ENCODE measurements around the gene CSNK1G3.

Gene CSNK1G3

DNA sequence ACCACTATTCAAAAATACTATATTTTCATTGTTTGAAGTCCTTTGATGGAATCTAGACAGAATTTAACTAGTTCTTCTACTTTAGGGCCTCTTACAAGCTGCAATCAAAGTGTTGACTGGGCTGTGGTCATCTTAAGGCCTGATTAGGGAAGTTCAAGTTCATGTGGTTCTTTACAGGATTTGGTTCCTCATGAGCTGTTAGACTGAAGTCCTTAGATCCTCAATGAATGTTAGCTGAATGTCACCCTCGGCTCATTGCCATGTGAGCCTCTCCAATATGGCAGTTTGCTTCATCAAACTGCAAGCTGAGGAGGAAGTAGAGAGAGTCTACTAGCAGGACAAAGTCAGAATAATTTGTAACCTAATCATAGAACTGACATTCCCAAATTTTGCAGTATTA is 135.1 kb downstream of the CSNK1G3 start:
- no peak for DNase-seq (ENCODE audit: low spot score)

DNA sequence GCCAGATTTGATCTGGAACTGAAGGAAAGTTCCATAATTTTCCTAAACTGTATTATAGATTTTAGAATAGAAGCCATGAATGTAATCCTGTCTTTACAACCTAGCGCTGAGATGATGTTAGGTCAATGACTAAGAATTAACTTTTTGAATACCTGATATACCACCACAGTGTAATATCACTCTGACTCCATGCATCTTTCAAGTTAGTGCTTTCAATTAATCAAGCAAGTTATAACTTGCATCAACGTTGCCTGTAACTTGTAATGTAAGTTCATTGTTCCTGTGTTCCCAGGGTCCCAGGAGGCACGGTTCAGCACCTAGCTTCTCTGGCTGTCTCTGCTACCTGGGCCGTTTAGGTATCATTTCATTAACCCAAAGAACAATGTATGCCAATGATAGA is 139.3 kb downstream of the CSNK1G3 start:
- no peak for DNase-seq (ENCODE audit: low spot score)

DNA sequence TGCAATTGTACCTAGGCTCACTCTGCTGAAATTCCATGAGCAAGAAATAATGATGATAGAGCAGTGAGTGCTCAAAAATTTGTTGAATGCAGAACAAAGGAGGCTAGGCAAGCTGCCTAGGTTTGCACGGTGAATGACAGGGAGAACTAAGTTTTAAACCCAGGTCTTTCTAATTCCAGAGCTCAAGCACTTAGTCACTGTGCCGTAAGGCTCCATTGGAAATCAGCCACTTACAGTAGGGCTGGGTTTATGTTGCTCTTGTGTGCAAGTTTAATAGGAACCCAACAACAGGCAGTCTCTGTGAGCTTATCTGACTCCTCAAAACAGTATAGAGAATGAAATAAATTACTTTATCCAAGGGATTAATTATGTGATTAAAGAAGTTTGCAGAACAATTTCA is 147.0 kb downstream of the CSNK1G3 start:
- DNase-seq (ENCODE audit: low spot score) = no peak

DNA sequence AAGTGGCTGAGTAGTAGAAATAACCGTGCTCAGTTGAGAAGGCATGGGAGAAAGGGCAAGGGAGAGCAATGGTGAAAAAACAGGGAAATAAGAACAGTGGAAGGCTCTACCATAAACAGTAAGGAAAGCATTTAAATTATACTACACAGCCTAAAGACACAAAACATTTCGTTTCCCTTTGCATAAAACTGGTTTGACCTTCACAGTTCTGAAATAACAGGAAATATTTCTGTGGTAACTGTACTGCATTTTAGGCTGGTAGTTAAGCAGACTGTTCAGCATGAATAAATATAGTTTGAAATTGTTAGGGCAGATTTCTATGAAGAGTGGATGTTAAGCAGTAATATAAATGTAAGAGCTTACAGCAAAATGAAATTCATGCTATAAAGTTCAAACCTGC is 147.5 kb downstream of the CSNK1G3 start:
- no peak for DNase-seq (ENCODE audit: low spot score)

- no peak for DNase-seq (ENCODE audit: low spot score)
Observed at GRCh38 chr5:123664961-123665360, 153.0 kb downstream of the CSNK1G3 start.

DNA sequence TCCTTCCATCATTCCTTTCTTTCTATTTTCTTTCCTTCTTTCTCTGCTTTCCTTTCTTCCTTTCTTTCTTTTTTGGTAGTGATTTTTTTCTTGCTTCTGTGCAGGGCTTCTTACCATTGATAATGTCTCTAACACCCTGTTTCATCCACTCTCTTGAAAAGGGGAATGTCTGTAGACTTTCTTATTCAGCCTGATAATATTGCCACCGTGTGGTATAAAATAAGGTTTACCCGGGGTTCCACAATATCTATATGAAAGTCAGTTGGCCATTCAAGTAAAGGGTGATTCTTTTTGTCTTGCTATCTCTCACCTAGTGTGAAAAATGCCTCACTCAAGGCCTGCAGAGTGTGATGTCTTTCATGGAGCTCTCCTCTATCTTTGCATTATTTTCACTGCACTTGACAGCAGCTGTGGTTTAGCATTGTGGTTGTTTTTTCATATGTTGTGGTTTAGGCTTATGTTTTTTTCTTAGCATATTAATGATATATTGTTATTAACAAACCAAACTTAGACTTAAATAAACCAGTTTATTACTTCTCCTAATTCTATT is 153.9 kb downstream of the CSNK1G3 start:
- no peak for DNase-seq (ENCODE audit: low spot score)

All from hepatic stellate cell (primary cell).